HG02759 (cell line): ENCODE measurements around the gene DSTN.

Experiments
- ATAC-seq: cut with Tn5 transposase; IDR thresholded peaks from one replicate; pipeline ENCODE4 v1.9.1; 2021; ENCODE audit warnings: mild to moderate bottlenecking, moderate library complexity; ENCODE audit not compliant: unreplicated experiment

Gene DSTN

GRCh38 chr20:17611540-17612286, 41.8 kb downstream of the DSTN start:
- ATAC-seq: no peak

GRCh38 chr20:17612287-17612991, 42.6 kb downstream of the DSTN start:
- no peak for ATAC-seq

GRCh38 chr20:17612992-17613327, 43.1 kb downstream of the DSTN start:
- ATAC-seq: no peak

- no peak for ATAC-seq
These were observed 43.7 kb downstream of the DSTN start for GRCh38 chr20:17613328-17614175.

GRCh38 chr20:17614176-17614811, 44.4 kb downstream of the DSTN start:
- no peak for ATAC-seq

GRCh38 chr20:17614812-17615644, 45.2 kb downstream of the DSTN start:
- ATAC-seq: no peak

- no peak for ATAC-seq
These were observed 46.0 kb downstream of the DSTN start for GRCh38 chr20:17615645-17616479.

- no peak for ATAC-seq
These were observed 46.8 kb downstream of the DSTN start for GRCh38 chr20:17616480-17617211.

GRCh38 chr20:17617212-17617867, 47.5 kb downstream of the DSTN start:
- ATAC-seq: peak; percentile 61

- ATAC-seq: no peak
These were observed 48.2 kb downstream of the DSTN start for GRCh38 chr20:17617868-17618672.

GRCh38 chr20:17618673-17619013, 48.8 kb downstream of the DSTN start:
- no peak for ATAC-seq

- no peak for ATAC-seq
These were observed 49.6 kb downstream of the DSTN start for GRCh38 chr20:17619351-17620093.

GRCh38 chr20:17620371-17621228, 50.7 kb downstream of the DSTN start:
- no peak for ATAC-seq

GRCh38 chr20:17621229-17621968, 51.5 kb downstream of the DSTN start:
- no peak for ATAC-seq
